Neural crest cell (in vitro differentiated cells): ENCODE results near the gene MMGT1. TPM values are rescaled to one million over a fixed set of nuclear protein-coding genes. Genes with fewer than 3 reads are reported as not detected.
A peak's percentile ranks its signal among the peaks of the same experiment; 100 is the strongest.
"Not testable (repeated sequence)": the region's sequence is repeated elsewhere in the genome, so short reads cannot be mapped to it uniquely, and the experiment has no call there.

ENCODE experiments used
- DNase-seq: peaks from one replicate; pipeline ENCODE4 v3.0.0; 2021; ENCODE audit warnings: low read depth, mixed read lengths, low spot score
- H3K27ac Mint-ChIP-seq: one replicate; pipeline ENCODE4 v1.8.0; 2021; ENCODE audit warnings: mild to moderate bottlenecking, mixed read lengths; ENCODE audit not compliant: unreplicated experiment
- H3K27me3 Mint-ChIP-seq: 2 replicates; pipeline ENCODE4 v1.8.0; 2021; ENCODE audit warnings: low read depth, mild to moderate bottlenecking, mixed read lengths
- H3K36me3 Mint-ChIP-seq: 2 replicates; pipeline ENCODE4 v1.8.0; 2021; ENCODE audit warnings: low read depth, mild to moderate bottlenecking, mixed read lengths
- H3K4me1 Mint-ChIP-seq: 2 replicates; pipeline ENCODE4 v1.8.0; 2021; ENCODE audit warnings: mixed read lengths
- H3K4me3 Mint-ChIP-seq: one replicate; pipeline ENCODE4 v1.8.0; 2021; ENCODE audit warnings: mild to moderate bottlenecking, mixed read lengths
- H3K9me3 Mint-ChIP-seq: 2 replicates; pipeline ENCODE4 v1.8.0; 2021; ENCODE audit warnings: mixed read lengths
- total RNA-seq: library from RNA; stranded (reverse); gene quantifications from 2 replicates; pipeline ENCODE4 v1.2.1, GENCODE V29; 2021
- TF ChIP-seq, protein P1 (sequence below): fragments of 200-600 bp; sonication (generic); conservative IDR thresholded peaks from 2 replicates; pipeline ENCODE4 v1.5.0; 2021; ENCODE audit warnings: antibody characterized with exemption, mild to moderate bottlenecking

The MMGT1 gene
- total RNA-seq, 1 donor from 2014 or later, result 19.3 TPM

DNA sequence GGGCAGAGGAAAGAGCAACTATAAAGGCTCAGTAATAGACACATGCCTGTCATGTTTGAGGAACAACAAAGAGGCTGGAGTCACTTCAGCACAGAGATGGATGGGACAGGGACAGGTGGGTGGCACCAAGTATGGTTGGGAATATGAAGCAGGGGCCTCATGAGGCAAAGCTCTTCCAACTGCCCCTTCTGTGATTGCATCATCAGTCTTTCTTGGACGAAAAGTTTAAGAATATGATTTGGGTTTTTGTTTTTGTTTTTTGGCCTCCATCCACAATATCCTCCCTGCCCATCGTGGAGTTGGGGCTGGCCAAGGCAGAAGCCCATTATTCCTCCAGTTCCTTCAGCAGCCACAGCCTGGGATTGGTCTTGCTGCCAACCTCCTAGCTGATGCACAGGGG is 45.9 kb downstream of the MMGT1 start:
- DNase-seq, result no peak

DNA sequence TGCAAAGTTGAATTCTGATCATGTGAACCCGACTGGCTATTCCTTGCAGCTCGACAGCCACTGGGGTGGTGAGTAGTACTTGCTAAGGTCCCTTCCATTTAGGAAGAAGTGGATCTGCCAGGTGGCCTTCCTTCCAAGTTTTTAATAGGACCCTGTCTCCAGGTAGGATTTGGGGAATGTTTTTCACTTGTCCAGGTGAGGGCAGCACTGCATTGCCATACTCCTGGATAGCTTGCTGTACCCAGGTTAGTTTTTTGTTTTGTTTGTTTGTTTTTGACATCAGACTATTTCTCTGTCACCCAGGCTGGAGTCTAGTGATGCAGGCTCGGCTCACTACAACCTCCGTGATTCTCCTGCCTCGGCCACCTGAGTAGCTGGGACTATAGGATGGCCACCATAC is 50.4 kb downstream of the MMGT1 start:
- peaks cover 18% of the 10 kb centered on the region for H3K27me3 Mint-ChIP-seq
- H3K9me3 Mint-ChIP-seq, result peaks cover 3% of the 10 kb centered on the region
- no peak overlapping the region for H3K4me3 Mint-ChIP-seq
- TF ChIP-seq, protein P1, sequence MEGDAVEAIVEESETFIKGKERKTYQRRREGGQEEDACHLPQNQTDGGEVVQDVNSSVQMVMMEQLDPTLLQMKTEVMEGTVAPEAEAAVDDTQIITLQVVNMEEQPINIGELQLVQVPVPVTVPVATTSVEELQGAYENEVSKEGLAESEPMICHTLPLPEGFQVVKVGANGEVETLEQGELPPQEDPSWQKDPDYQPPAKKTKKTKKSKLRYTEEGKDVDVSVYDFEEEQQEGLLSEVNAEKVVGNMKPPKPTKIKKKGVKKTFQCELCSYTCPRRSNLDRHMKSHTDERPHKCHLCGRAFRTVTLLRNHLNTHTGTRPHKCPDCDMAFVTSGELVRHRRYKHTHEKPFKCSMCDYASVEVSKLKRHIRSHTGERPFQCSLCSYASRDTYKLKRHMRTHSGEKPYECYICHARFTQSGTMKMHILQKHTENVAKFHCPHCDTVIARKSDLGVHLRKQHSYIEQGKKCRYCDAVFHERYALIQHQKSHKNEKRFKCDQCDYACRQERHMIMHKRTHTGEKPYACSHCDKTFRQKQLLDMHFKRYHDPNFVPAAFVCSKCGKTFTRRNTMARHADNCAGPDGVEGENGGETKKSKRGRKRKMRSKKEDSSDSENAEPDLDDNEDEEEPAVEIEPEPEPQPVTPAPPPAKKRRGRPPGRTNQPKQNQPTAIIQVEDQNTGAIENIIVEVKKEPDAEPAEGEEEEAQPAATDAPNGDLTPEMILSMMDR, result peak; percentile 17
- DNase-seq, result no peak
- no peaks in the 10 kb centered on the region for H3K36me3 Mint-ChIP-seq
- H3K27ac Mint-ChIP-seq, result no peak overlapping the region
- no peaks in the 10 kb centered on the region for H3K4me1 Mint-ChIP-seq

More for the DNA sequence above, 45.9 kb downstream of the MMGT1 start:
- H3K27me3 Mint-ChIP-seq, result peaks cover 10% of the 10 kb centered on the region
- no peak overlapping the region for H3K27ac Mint-ChIP-seq
- H3K4me3 Mint-ChIP-seq, result no peak overlapping the region
- no peaks in the 10 kb centered on the region for H3K36me3 Mint-ChIP-seq
- no peaks in the 10 kb centered on the region for H3K4me1 Mint-ChIP-seq
- TF ChIP-seq, protein P1, result no peak
- peaks cover 3% of the 10 kb centered on the region for H3K9me3 Mint-ChIP-seq

DNA sequence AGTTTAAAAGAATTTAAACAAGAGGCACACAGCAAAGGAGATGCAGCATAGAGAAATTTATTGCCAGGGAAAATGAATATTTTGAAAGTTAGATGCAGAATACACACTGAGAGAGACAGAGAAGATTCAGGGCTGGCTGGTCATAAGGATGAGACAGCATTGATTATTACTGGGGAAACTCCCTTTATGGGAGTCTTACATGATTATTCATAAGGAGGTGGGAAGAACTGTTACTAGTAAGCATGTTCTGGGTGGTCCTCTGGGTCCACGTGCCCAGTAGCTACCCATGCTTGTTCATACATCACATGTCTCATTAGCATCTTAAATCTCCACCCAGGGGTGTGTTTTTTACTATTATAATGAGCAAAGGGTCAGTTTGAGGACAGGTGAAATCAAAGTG is 53.3 kb downstream of the MMGT1 start:
- not testable (repeated sequence) for H3K36me3 Mint-ChIP-seq, H3K4me3 Mint-ChIP-seq

DNA sequence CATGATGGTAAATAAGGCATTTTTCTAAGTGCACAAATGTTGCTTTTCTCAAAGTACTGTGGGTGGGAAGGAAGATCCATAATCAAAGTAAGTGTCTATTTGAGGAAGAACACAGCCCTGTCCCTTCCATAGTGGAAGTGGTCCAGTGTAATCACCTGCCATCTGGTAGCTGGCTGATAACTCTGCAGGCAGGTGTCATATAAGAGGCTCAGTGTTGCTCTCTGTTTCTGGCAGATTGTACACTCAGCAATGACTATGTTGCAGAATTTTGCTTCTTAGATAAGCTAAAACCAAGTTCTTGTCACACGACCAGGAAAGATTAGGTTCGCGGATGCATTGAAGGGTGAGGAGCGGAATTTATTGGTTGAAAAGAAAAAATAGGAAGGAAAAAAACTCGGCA is 59.4 kb downstream of the MMGT1 start:
- DNase-seq, result no peak
- H3K4me3 Mint-ChIP-seq, result no peak overlapping the region
- no peaks in the 10 kb centered on the region for H3K4me1 Mint-ChIP-seq
- no peak overlapping the region for H3K27ac Mint-ChIP-seq
- peaks cover 39% of the 10 kb centered on the region for H3K27me3 Mint-ChIP-seq
- H3K36me3 Mint-ChIP-seq, result no peaks in the 10 kb centered on the region
- peaks cover 7% of the 10 kb centered on the region for H3K9me3 Mint-ChIP-seq
- TF ChIP-seq, protein P1, result no peak

More for the DNA sequence above, 53.3 kb downstream of the MMGT1 start:
- H3K27me3 Mint-ChIP-seq, result peaks cover 24% of the 10 kb centered on the region
- not testable (repeated sequence) for H3K9me3 Mint-ChIP-seq, H3K27ac Mint-ChIP-seq, DNase-seq, H3K4me1 Mint-ChIP-seq

Other genes starting within 250 kb of the MMGT1 start
- gene CT45A3, start 205.8 kb downstream of the MMGT1 start, total RNA-seq, result not detected in 2 replicates
- gene CT45A5, start 188.5 kb downstream of the MMGT1 start, total RNA-seq, result not detected in 2 replicates
- gene CT45A6, start 171.2 kb downstream of the MMGT1 start, total RNA-seq, result not detected in 2 replicates
- not detected in 2 replicates for gene CT45A2, start 154.0 kb downstream of the MMGT1 start, total RNA-seq
- not detected in 2 replicates for gene CT45A7, start 136.7 kb downstream of the MMGT1 start, total RNA-seq
- gene CT45A8, start 119.5 kb downstream of the MMGT1 start, total RNA-seq, result not detected in 2 replicates
- gene CT45A9, start 102.2 kb downstream of the MMGT1 start, total RNA-seq, result not detected in 2 replicates
- gene CT45A10, start 80.5 kb downstream of the MMGT1 start, total RNA-seq, result not detected in 2 replicates
- not detected in 2 replicates for gene SAGE1, start 80.3 kb downstream of the MMGT1 start, total RNA-seq
- 18.5 and 19.0 TPM in 2 replicates for gene SLC9A6, start 11.4 kb upstream of the MMGT1 start, total RNA-seq
- gene FHL1, start 173.5 kb upstream of the MMGT1 start, total RNA-seq, result 67.6 and 70.1 TPM in 2 replicates